HL-60 (cell line): ENCODE data around the gene GRK1.

ENCODE experiments used
- GABPA ChIP-seq: IDR thresholded peaks from 2 replicates; pipeline ENCODE4 v1.6.1; 2012; ENCODE audit warnings: low read depth
- POLR2AphosphoS5 ChIP-seq: IDR thresholded peaks from 2 replicates; pipeline ENCODE4 v1.6.1; 2012; ENCODE audit warnings: low read depth
- SPI1 ChIP-seq: IDR thresholded peaks from 2 replicates; pipeline ENCODE4 v1.6.1; 2012; ENCODE audit warnings: low read depth, mild to moderate bottlenecking, borderline replicate concordance
- TF ChIP-seq, protein P1 (sequence below): IDR thresholded peaks from one replicate; pipeline ENCODE4 v1.5.1; 2011; ENCODE audit warnings: low read length, control low read depth, inconsistent platforms; ENCODE audit not compliant: insufficient read depth
- TF ChIP-seq, protein P2 (sequence below): IDR thresholded peaks from 2 replicates; pipeline ENCODE4 v1.6.1; 2012; ENCODE audit warnings: low read depth; ENCODE audit not compliant: insufficient replicate concordance

DNA sequence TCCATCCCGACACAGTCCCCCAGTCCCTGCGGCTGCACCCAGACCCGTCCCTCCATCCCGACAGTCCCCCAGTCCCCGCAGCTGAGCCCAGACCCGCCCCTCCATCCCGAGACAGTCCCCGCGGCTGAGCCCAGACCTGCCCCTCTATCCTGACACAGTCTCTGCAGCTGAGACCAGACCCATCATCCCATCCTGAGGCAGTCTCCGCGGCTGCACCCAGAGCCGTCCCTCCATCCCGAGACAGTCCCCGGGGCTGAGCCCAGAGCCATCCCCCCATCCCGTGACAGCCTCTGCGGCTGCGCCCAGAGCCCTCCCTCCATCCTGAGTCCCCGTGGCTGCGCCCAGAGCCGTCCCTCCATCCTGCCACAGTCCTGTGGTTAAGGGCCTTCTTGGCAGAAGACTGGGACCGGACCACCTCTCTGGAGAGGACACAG is 63.3 kb downstream of the GRK1 start:
- no peak for TF ChIP-seq POLR2AphosphoS5
- TF ChIP-seq, protein P1, sequence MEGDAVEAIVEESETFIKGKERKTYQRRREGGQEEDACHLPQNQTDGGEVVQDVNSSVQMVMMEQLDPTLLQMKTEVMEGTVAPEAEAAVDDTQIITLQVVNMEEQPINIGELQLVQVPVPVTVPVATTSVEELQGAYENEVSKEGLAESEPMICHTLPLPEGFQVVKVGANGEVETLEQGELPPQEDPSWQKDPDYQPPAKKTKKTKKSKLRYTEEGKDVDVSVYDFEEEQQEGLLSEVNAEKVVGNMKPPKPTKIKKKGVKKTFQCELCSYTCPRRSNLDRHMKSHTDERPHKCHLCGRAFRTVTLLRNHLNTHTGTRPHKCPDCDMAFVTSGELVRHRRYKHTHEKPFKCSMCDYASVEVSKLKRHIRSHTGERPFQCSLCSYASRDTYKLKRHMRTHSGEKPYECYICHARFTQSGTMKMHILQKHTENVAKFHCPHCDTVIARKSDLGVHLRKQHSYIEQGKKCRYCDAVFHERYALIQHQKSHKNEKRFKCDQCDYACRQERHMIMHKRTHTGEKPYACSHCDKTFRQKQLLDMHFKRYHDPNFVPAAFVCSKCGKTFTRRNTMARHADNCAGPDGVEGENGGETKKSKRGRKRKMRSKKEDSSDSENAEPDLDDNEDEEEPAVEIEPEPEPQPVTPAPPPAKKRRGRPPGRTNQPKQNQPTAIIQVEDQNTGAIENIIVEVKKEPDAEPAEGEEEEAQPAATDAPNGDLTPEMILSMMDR: no peak
- TF ChIP-seq, protein P2, sequence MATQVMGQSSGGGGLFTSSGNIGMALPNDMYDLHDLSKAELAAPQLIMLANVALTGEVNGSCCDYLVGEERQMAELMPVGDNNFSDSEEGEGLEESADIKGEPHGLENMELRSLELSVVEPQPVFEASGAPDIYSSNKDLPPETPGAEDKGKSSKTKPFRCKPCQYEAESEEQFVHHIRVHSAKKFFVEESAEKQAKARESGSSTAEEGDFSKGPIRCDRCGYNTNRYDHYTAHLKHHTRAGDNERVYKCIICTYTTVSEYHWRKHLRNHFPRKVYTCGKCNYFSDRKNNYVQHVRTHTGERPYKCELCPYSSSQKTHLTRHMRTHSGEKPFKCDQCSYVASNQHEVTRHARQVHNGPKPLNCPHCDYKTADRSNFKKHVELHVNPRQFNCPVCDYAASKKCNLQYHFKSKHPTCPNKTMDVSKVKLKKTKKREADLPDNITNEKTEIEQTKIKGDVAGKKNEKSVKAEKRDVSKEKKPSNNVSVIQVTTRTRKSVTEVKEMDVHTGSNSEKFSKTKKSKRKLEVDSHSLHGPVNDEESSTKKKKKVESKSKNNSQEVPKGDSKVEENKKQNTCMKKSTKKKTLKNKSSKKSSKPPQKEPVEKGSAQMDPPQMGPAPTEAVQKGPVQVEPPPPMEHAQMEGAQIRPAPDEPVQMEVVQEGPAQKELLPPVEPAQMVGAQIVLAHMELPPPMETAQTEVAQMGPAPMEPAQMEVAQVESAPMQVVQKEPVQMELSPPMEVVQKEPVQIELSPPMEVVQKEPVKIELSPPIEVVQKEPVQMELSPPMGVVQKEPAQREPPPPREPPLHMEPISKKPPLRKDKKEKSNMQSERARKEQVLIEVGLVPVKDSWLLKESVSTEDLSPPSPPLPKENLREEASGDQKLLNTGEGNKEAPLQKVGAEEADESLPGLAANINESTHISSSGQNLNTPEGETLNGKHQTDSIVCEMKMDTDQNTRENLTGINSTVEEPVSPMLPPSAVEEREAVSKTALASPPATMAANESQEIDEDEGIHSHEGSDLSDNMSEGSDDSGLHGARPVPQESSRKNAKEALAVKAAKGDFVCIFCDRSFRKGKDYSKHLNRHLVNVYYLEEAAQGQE: no peak
- TF ChIP-seq GABPA: no peak
- TF ChIP-seq SPI1: no peak
